HL-60 (cell line): ENCODE measurements around the gene MAD1L1.
"Not testable (repeated sequence)": the region's sequence is repeated elsewhere in the genome, so short reads cannot be mapped to it uniquely, and the experiment has no call there.

Experiments
- DNase-seq, 2 experiments: peaks; one replicate each; pipeline ENCODE4 v3.0.0-alpha.2; 2010 to 2020; ENCODE audit warnings: low read depth in 1 of 2, low spot score in 1 of 2
- H3K27ac ChIP-seq: fragments of 250-450 bp; sonication (Bioruptor Pico); replicated peaks from 2 replicates; pipeline ENCODE4 v1.5.1; 2020; ENCODE audit warnings: mild to moderate bottlenecking, moderate library complexity
- H3K27me3 ChIP-seq: fragments of 250-450 bp; sonication (Bioruptor Pico); 2 replicates; pipeline ENCODE4 v1.5.1; 2021; ENCODE audit warnings: mild to moderate bottlenecking, moderate library complexity; ENCODE audit not compliant: insufficient read depth, poor library complexity, severe bottlenecking
- H3K4me3 ChIP-seq: replicated peaks from 2 replicates; pipeline ENCODE4 v1.5.1; 2011; ENCODE audit warnings: mild to moderate bottlenecking, control low read depth, low read length; ENCODE audit not compliant: insufficient read depth
- GABPA ChIP-seq: IDR thresholded peaks from 2 replicates; pipeline ENCODE4 v1.6.1; 2012; ENCODE audit warnings: low read depth
- POLR2AphosphoS5 ChIP-seq: IDR thresholded peaks from 2 replicates; pipeline ENCODE4 v1.6.1; 2012; ENCODE audit warnings: low read depth
- SPI1 ChIP-seq: IDR thresholded peaks from 2 replicates; pipeline ENCODE4 v1.6.1; 2012; ENCODE audit warnings: low read depth, mild to moderate bottlenecking, borderline replicate concordance
- TF ChIP-seq, protein P1 (sequence below): IDR thresholded peaks from 2 replicates; pipeline ENCODE4 v1.6.1; 2012; ENCODE audit warnings: low read depth; ENCODE audit not compliant: insufficient replicate concordance
- TF ChIP-seq, protein P2 (sequence below): IDR thresholded peaks from one replicate; pipeline ENCODE4 v1.5.1; 2011; ENCODE audit warnings: low read length, control low read depth, inconsistent platforms; ENCODE audit not compliant: insufficient read depth

MAD1L1 gene

DNA sequence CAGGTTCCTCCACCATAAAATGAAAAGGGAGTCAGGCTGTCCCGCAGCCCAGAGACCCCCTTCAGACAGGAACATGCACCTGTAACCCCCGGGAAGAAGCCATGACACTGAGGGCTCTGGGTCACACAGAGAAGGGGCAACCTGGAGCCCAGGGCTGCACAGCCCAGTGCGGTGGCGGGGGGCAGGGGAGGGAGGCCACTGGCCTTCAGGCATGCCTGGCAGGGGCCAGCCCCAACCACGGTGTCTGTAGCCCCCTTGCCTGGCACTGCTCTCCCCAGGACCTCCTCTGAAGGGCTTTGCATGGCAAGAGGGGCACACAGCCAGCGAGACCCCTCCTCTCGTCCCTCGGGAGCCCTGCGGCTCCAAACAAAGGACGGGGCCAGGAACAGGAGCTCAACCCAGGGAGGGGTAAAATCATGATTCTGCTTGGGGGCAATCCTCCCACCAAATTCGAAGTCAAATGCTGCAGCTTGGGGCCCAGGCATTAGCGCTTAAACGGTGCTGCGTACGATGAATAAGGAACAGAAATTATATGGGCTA is 235.1 kb downstream of the MAD1L1 start:
- DNase-seq, result no peak
- Histone ChIP-seq H3K27me3 (no peaks in the 10 kb centered on the region), H3K4me3 (no peak overlapping the region), H3K27ac (no peak overlapping the region)
- TF ChIP-seq GABPA (no peak), SPI1 (no peak), POLR2AphosphoS5 (no peak)
- TF ChIP-seq, protein P1, sequence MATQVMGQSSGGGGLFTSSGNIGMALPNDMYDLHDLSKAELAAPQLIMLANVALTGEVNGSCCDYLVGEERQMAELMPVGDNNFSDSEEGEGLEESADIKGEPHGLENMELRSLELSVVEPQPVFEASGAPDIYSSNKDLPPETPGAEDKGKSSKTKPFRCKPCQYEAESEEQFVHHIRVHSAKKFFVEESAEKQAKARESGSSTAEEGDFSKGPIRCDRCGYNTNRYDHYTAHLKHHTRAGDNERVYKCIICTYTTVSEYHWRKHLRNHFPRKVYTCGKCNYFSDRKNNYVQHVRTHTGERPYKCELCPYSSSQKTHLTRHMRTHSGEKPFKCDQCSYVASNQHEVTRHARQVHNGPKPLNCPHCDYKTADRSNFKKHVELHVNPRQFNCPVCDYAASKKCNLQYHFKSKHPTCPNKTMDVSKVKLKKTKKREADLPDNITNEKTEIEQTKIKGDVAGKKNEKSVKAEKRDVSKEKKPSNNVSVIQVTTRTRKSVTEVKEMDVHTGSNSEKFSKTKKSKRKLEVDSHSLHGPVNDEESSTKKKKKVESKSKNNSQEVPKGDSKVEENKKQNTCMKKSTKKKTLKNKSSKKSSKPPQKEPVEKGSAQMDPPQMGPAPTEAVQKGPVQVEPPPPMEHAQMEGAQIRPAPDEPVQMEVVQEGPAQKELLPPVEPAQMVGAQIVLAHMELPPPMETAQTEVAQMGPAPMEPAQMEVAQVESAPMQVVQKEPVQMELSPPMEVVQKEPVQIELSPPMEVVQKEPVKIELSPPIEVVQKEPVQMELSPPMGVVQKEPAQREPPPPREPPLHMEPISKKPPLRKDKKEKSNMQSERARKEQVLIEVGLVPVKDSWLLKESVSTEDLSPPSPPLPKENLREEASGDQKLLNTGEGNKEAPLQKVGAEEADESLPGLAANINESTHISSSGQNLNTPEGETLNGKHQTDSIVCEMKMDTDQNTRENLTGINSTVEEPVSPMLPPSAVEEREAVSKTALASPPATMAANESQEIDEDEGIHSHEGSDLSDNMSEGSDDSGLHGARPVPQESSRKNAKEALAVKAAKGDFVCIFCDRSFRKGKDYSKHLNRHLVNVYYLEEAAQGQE, result no peak
- TF ChIP-seq, protein P2, sequence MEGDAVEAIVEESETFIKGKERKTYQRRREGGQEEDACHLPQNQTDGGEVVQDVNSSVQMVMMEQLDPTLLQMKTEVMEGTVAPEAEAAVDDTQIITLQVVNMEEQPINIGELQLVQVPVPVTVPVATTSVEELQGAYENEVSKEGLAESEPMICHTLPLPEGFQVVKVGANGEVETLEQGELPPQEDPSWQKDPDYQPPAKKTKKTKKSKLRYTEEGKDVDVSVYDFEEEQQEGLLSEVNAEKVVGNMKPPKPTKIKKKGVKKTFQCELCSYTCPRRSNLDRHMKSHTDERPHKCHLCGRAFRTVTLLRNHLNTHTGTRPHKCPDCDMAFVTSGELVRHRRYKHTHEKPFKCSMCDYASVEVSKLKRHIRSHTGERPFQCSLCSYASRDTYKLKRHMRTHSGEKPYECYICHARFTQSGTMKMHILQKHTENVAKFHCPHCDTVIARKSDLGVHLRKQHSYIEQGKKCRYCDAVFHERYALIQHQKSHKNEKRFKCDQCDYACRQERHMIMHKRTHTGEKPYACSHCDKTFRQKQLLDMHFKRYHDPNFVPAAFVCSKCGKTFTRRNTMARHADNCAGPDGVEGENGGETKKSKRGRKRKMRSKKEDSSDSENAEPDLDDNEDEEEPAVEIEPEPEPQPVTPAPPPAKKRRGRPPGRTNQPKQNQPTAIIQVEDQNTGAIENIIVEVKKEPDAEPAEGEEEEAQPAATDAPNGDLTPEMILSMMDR, result no peak

DNA sequence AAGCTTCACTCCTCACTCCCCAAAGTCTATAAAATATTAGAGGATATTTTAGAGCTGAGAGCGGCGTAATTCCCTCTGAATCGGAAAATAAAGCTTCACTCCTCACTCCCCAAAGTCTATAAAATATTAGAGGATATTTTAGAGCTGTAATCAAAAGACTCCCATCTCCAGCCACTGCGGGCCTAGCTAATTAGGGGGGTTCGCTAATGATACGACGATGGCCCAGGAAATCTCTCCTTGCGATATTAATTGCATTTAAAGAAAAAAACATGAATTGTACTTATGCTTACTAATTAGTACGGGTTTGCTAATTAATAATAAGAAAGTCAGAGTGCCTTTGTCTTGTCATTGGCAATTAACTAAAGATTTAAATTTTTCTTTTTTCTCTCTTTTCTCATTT is 235.9 kb downstream of the MAD1L1 start:
- no peak overlapping the region for H3K4me3 ChIP-seq
- DNase-seq, result no peak
- no peak overlapping the region for H3K27ac ChIP-seq
- TF ChIP-seq POLR2AphosphoS5 (no peak), GABPA (no peak), SPI1 (no peak)
- TF ChIP-seq, protein P1, result no peak
- TF ChIP-seq, protein P2, result no peak
- no peaks in the 10 kb centered on the region for H3K27me3 ChIP-seq

DNA sequence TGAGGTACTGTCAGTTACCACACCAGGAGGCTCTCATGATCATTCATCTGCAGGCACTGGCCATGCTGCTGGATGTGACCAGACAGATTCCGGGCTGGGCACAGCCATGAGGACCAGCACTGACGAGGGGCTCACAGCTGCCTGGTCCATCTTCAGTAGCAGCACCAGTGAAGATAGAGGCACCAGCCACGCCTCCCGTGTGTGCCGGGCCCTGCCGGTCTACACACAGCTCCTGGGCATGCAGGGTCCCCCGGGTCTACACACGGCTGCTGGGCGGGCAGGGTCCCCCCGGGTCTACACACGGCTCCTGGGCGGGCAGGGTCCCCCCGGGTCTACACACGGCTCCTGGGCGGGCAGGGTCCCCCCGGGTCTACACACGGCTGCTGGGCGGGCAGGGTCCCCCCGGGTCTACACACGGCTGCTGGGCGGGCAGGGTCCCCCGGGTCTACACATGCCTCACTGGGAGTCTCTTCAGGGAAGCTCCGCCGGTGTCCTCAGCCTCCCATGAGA is 236.8 kb downstream of the MAD1L1 start:
- H3K27me3 ChIP-seq, H3K27ac ChIP-seq, DNase-seq, H3K4me3 ChIP-seq: not testable (repeated sequence)

DNA sequence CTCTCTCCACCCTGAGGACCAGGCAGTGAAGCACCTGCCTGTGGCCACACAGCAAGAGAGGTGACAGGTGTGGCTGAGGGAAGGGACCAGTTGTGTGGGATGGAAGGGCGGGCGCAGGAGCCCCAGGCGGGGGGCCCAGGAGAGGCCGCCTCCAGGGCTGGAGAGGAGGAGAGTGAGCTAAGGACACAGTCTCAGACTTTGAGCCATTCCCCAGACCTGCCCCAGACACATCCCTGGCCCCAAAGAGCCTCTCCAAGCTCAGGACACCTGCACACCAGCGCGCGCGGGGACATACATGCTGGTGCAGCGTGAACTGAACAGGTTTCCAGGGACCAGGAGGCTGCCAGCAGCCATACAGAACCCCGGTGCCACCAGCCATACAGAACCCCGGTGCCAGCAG is 237.3 kb downstream of the MAD1L1 start:
- Histone ChIP-seq H3K27ac (no peak overlapping the region), H3K27me3 (no peaks in the 10 kb centered on the region), H3K4me3 (no peak overlapping the region)
- TF ChIP-seq, protein P1, result no peak
- TF ChIP-seq POLR2AphosphoS5, result no peak
- no peak for TF ChIP-seq SPI1
- TF ChIP-seq GABPA, result no peak
- TF ChIP-seq, protein P2, result no peak
- no peak for DNase-seq
